ENCODE results near the gene MICU1. TPM values are rescaled to one million over a fixed set of nuclear protein-coding genes. Genes with fewer than 3 reads are reported as not detected.
A peak's percentile ranks its signal among the peaks of the same experiment; 100 is the strongest.

The MICU1 gene
- total and polyA plus RNA-seq, 8 donors, result 9.4 to 21.7 (median 12.6) TPM

DNA sequence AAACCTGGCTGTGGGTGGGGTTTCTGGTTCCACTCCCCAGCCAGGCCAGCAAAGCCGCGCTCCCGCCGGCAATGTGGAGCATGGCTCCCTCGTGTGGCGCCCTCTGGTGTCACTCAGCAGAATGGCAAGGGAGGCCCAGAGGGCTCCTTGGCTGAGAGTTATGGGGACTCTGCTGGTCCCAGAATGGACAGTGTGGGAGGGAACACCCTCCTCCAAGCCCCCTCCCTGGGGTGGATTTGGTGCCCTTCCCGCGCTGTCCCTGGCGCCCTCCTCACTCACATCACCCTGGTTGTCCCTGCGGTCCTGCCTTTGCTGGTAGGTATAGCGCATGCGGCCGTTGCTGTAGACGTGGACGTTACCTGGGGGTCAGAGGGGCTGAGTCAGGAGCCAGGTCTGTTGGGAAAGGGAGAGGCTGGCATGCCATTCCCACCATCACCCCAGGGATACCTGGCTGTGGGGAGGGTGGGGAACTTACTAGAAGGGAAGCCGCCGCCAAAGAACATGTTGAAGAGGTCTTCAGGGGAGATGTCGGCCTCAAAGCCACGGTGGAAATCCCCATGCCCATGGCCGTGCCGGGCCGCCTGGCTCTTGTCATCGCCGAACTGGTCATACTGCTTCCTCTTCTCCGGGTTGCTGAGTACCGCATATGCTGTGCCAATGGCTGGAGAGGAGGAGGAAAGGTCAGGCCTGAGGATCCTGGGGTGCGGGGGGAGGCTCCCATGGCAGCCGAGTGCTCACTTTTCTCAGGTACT lies 285.2 kb downstream of the MICU1 start:
- peak in 5 of 6 donors; percentile 49 to 89 (median 79) for DNase-seq
- Histone ChIP-seq H3K27me3 (no peaks in the 10 kb centered on the region), H3K36me3 (peaks cover 0 to 32% (median 3%) of the 10 kb centered on the region in 3 donors), H3K9me3 (no peaks in the 10 kb centered on the region), H3K27ac (peak overlapping the region in 2 of 4 donors; percentile 4 to 15), H3K4me3 (no peak overlapping the region), H3K4me1 (peaks cover 14 to 16% (median 15%) of the 10 kb centered on the region in 3 donors)
- WGBS, 2 donors, result 58 to 62% methylated on average over 27 to 28 of the region's 28 CpGs
- intact Hi-C loops (cut with DNase I), result loop anchor here in 1 of 3 donors (10.0 kb wide), 2 partner anchors 286 to 436 kb away; no protein-coding TSS in a partner anchor
- FAIRE-seq, result no peak
- TF ChIP-seq, protein P1, sequence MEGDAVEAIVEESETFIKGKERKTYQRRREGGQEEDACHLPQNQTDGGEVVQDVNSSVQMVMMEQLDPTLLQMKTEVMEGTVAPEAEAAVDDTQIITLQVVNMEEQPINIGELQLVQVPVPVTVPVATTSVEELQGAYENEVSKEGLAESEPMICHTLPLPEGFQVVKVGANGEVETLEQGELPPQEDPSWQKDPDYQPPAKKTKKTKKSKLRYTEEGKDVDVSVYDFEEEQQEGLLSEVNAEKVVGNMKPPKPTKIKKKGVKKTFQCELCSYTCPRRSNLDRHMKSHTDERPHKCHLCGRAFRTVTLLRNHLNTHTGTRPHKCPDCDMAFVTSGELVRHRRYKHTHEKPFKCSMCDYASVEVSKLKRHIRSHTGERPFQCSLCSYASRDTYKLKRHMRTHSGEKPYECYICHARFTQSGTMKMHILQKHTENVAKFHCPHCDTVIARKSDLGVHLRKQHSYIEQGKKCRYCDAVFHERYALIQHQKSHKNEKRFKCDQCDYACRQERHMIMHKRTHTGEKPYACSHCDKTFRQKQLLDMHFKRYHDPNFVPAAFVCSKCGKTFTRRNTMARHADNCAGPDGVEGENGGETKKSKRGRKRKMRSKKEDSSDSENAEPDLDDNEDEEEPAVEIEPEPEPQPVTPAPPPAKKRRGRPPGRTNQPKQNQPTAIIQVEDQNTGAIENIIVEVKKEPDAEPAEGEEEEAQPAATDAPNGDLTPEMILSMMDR (IDR thresholded peaks at IDR 0.05), result peak; percentile 92 to 96 (median 94)
- peak in 3 of 4 donors; percentile 23 to 40 (median 38) for ATAC-seq

DNA sequence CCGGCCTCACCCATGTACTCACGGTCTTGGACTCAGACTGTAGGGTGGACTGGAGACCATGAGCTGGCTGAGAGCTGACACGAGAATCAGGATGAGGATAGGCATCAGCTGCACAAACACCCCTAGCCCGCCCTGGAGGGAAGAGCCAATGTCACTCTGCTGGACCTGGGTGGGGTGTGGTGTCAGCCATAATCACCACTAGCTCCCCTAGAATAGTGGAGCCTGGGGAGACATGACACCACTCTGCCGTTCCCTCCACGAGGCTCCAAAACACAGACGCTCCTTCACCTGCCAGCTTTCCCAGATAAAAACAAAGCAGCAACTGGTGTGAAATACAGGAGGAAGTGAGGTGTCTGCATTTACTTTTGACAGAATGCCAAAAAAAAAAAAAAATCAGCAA lies 287.7 kb downstream of the MICU1 start:
- peak in 1 of 6 donors; percentile 46 for DNase-seq
- Histone ChIP-seq H3K27ac (peak overlapping the region in 2 of 4 donors; percentile 15 to 50), H3K27me3 (no peaks in the 10 kb centered on the region), H3K36me3 (peaks cover 0 to 22% (median 3%) of the 10 kb centered on the region in 3 donors), H3K4me1 (peaks cover 34 to 41% (median 39%) of the 10 kb centered on the region in 3 donors), H3K4me3 (no peak overlapping the region), H3K9me3 (no peaks in the 10 kb centered on the region)
- no peak for ATAC-seq
- TF ChIP-seq, protein P1 (IDR thresholded peaks at IDR 0.05), result no peak
- WGBS, 2 donors, result 75 to 76% methylated on average over 7 of the region's 7 CpGs
- FAIRE-seq, result no peak
- intact Hi-C loops (cut with DNase I), result loop anchor here in 1 of 3 donors (5.0 to 10.0 kb wide), 3 partner anchors 61 to 211 kb away; no protein-coding TSS in a partner anchor

DNA sequence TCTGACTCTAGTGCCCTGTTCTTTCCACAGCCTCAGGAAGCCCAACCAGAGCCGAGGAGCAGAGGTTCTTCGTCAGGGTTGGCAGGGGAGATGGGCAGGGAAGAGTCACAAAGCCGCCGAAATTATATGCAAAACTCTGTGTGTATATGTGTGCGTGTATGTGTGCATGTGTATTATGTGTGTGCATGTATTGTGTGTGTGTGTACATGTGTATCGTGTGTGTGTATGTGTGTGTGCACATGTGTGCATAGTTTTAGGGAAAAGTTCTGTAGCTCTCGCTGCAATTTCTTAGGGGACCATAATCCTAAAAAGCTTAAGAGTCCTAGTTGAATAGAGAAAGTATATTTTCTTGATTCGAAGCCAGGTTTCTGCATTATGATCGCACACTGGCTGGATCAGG lies 288.2 kb downstream of the MICU1 start:
- no peaks in the 10 kb centered on the region for H3K9me3 ChIP-seq
- ATAC-seq, result no peak
- WGBS, 2 donors, result 75 to 83% methylated on average over 9 of the region's 9 CpGs
- intact Hi-C loops (cut with DNase I), result loop anchor here in 1 of 3 donors (5.0 to 10.0 kb wide), 3 partner anchors 60 to 210 kb away; no protein-coding TSS in a partner anchor
- H3K36me3 ChIP-seq, result peaks cover 0 to 18% (median 2%) of the 10 kb centered on the region in 3 donors
- no peak for DNase-seq
- no peak overlapping the region for H3K4me3 ChIP-seq
- H3K4me1 ChIP-seq, result peaks cover 37 to 45% (median 43%) of the 10 kb centered on the region in 3 donors
- FAIRE-seq, result no peak
- peak overlapping the region in 2 of 4 donors; percentile 50 to 90 for H3K27ac ChIP-seq
- TF ChIP-seq, protein P1 (IDR thresholded peaks at IDR 0.05), result no peak
- no peaks in the 10 kb centered on the region for H3K27me3 ChIP-seq

DNA sequence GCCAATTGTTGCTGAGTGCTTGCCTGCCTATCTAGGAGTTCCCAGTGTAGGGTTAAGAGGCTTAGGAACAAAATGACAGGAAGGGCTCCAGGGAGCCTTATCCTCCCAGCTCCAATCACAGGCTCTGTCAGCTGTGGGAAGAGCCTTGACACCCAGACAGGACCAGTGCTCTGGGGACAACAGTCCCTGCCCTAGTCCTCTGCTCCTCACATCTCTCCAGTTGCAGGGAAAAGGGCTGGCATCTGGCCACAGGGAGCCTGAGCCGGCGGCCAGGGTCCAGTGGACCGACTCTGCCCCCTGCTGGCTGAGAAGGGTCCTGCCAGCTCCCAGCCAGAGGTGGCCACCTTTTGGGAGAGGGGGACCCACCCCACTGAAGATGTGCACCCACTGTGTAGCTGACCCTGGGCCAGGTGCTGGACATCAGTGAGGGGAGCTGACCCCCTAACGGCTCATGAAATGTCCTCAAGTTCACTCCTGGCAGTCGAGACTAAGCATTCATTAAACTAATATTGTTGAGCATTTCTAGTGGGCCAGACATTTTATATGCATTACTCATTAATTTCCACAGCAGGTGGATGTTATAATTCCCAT lies 288.7 kb downstream of the MICU1 start:
- no peaks in the 10 kb centered on the region for H3K9me3 ChIP-seq
- TF ChIP-seq, protein P1 (IDR thresholded peaks at IDR 0.05), result peak; percentile 93 to 98 (median 96)
- peaks cover 43 to 51% (median 49%) of the 10 kb centered on the region in 3 donors for H3K4me1 ChIP-seq
- intact Hi-C loops (cut with DNase I), result loop anchor here in 1 of 3 donors (5.0 to 10.0 kb wide), 3 partner anchors 60 to 210 kb away; no protein-coding TSS in a partner anchor
- ATAC-seq (peak; percentile 55 to 64 (median 62)), FAIRE-seq (no peak), DNase-seq (peak; percentile 79 to 95 (median 93))
- WGBS, 2 donors, result 24 to 27% methylated on average over 5 of the region's 5 CpGs
- H3K4me3 ChIP-seq, result no peak overlapping the region
- peaks cover 0 to 17% (median 0%) of the 10 kb centered on the region in 3 donors for H3K36me3 ChIP-seq
- no peaks in the 10 kb centered on the region for H3K27me3 ChIP-seq
- peak overlapping the region; percentile 78 to 97 (median 89) for H3K27ac ChIP-seq
